Neural cell (in vitro differentiated cells): ENCODE data around the gene RAP1GAP2. TPM values are rescaled to one million over a fixed set of nuclear protein-coding genes. Genes with fewer than 3 reads are reported as not detected.

Experiments
- H2AFZ ChIP-seq: fragments of 200-600, 300-800 bp; sonication (generic), shearing (Covaris generic); 2 replicates; pipeline ENCODE4 v1.6.0; 2014; ENCODE audit warnings: low read depth, mild to moderate bottlenecking, antibody characterized with exemption, low read length, moderate library complexity
- H3F3A ChIP-seq: fragments of 200-600 bp; shearing (Covaris generic); 2 replicates; pipeline ENCODE4 v1.6.1; 2016; ENCODE audit warnings: mild to moderate bottlenecking, moderate library complexity, mixed read lengths, antibody characterized with exemption, low read length; ENCODE audit not compliant: insufficient read depth, poor library complexity, severe bottlenecking
- H3K27ac ChIP-seq: fragments of 200-600, 300-800 bp; sonication (generic), shearing (Covaris generic); 2 replicates; pipeline ENCODE4 v1.5.1; 2014; ENCODE audit warnings: mild to moderate bottlenecking, low read length, moderate library complexity
- H3K27me3 ChIP-seq: fragments of 300-800, 200-600 bp; sonication (generic), shearing (Covaris generic); 2 replicates; pipeline ENCODE4 v1.6.0; 2014; ENCODE audit warnings: mild to moderate bottlenecking, low read depth, low read length, moderate library complexity; ENCODE audit not compliant: insufficient read depth
- H3K36me3 ChIP-seq: fragments of 300-800, 200-600 bp; sonication (generic), shearing (Covaris generic); 2 replicates; pipeline ENCODE4 v1.5.1; 2014; ENCODE audit warnings: mild to moderate bottlenecking, antibody characterized with exemption, low read length, moderate library complexity; ENCODE audit not compliant: insufficient read depth
- H3K4me2 ChIP-seq: fragments of 300-800, 200-600 bp; sonication (generic), shearing (Covaris generic); 2 replicates; pipeline ENCODE4 v1.6.0; 2014; ENCODE audit warnings: mild to moderate bottlenecking, low read length
- H3K4me3 ChIP-seq: fragments of 300-800, 200-600 bp; sonication (generic), shearing (Covaris generic); 2 replicates; pipeline ENCODE4 v1.5.1; 2014; ENCODE audit warnings: mild to moderate bottlenecking, low read length, moderate library complexity
- H3K79me2 ChIP-seq: fragments of 200-600 bp; shearing (Covaris generic); replicated peaks from 2 replicates; pipeline ENCODE4 v1.6.0; 2014; ENCODE audit warnings: mild to moderate bottlenecking, low read length, moderate library complexity; ENCODE audit not compliant: insufficient read depth
- H3K9ac ChIP-seq: fragments of 300-800, 200-600 bp; sonication (generic), shearing (Covaris generic); 2 replicates; pipeline ENCODE4 v1.6.1; 2016; ENCODE audit warnings: mild to moderate bottlenecking, low read length, mixed read lengths
- H3K9me2 ChIP-seq: fragments of 200-600 bp; shearing (Covaris generic); 2 replicates; pipeline ENCODE4 v1.6.1; 2016; ENCODE audit warnings: mild to moderate bottlenecking, low read length, mixed read lengths; ENCODE audit not compliant: insufficient read depth
- H3K9me3 ChIP-seq: fragments of 200-600, 300-800 bp; sonication (generic), shearing (Covaris generic); 2 replicates; pipeline ENCODE4 v1.6.1; 2016; ENCODE audit warnings: mild to moderate bottlenecking, mixed run types, low read length, moderate library complexity, mixed read lengths
- H4K20me1 ChIP-seq: fragments of 200-600 bp; shearing (Covaris generic); 2 replicates; pipeline ENCODE4 v1.6.1; 2016; ENCODE audit warnings: mild to moderate bottlenecking, mixed run types; ENCODE audit not compliant: insufficient read depth
- CTCF ChIP-seq: fragments of 450-650 bp; IDR thresholded peaks from 2 replicates; pipeline ENCODE4 v1.5.1; 2014; ENCODE audit warnings: antibody characterized with exemption, mild to moderate bottlenecking, moderate library complexity; ENCODE audit not compliant: poor library complexity, severe bottlenecking
- EP300 ChIP-seq: fragments of 450-650 bp; conservative IDR thresholded peaks from 2 replicates; pipeline ENCODE4 v1.6.1; 2014; ENCODE audit warnings: antibody characterized with exemption, mild to moderate bottlenecking, moderate library complexity; ENCODE audit not compliant: poor library complexity, severe bottlenecking
- EZH2 ChIP-seq: fragments of 200-600, 300-800 bp; shearing (Covaris generic), sonication (generic); IDR thresholded peaks from 2 replicates; pipeline ENCODE4 v1.6.1; 2014; ENCODE audit warnings: antibody characterized with exemption, low read length, borderline replicate concordance, mild to moderate bottlenecking; ENCODE audit not compliant: insufficient read depth, poor library complexity, severe bottlenecking
- MXI1 ChIP-seq: fragments of 450-650 bp; conservative IDR thresholded peaks from 2 replicates; pipeline ENCODE4 v1.6.1; 2014; ENCODE audit warnings: antibody characterized with exemption, mild to moderate bottlenecking; ENCODE audit not compliant: poor library complexity, severe bottlenecking
- POLR2AphosphoS5 ChIP-seq: IDR thresholded peaks from 2 replicates; pipeline ENCODE4 v1.6.1; 2012
- RAD21 ChIP-seq: fragments of 450-650 bp; conservative IDR thresholded peaks from 2 replicates; pipeline ENCODE4 v1.6.1; 2014; ENCODE audit warnings: antibody characterized with exemption, mild to moderate bottlenecking, moderate library complexity
- REST ChIP-seq: IDR thresholded peaks from 2 replicates; pipeline ENCODE4 v1.6.1; 2012; ENCODE audit warnings: borderline replicate concordance
- SMC3 ChIP-seq: fragments of 450-650 bp; conservative IDR thresholded peaks from 2 replicates; pipeline ENCODE4 v1.6.1; 2014; ENCODE audit warnings: antibody characterized with exemption, mild to moderate bottlenecking, moderate library complexity; ENCODE audit not compliant: poor library complexity
- TAF1 ChIP-seq: IDR thresholded peaks from 2 replicates; pipeline ENCODE4 v1.6.1; 2012; ENCODE audit warnings: low read depth
- polyA plus RNA-seq: library from polyadenylated mRNA; depleted of rRNA; stranded (reverse); fragments of >200 nt; gene quantifications from 2 replicates; pipeline ENCODE4 v1.2.3, GENCODE V29; 2014

RAP1GAP2 gene
- polyA plus RNA-seq, 1 donor from 2014 or later = 14.8 TPM

GRCh38 chr17:2860883-2861282 is 64.6 kb downstream of the RAP1GAP2 start:
- TF ChIP-seq POLR2AphosphoS5 (no peak), SMC3 (no peak), RAD21 (no peak), REST (no peak), TAF1 (no peak), MXI1 (no peak), EP300 (no peak), CTCF (no peak), EZH2 (no peak)
- no peak overlapping the region for H3K4me2 ChIP-seq
- no peaks in the 10 kb centered on the region for H4K20me1 ChIP-seq
- peaks cover 10% of the 10 kb centered on the region for H3K27me3 ChIP-seq
- no peak overlapping the region for H2AFZ ChIP-seq
- H3K79me2 ChIP-seq = no peaks in the 10 kb centered on the region
- no peak overlapping the region for H3K4me3 ChIP-seq
- H3K9me3 ChIP-seq = no peaks in the 10 kb centered on the region
- no peaks in the 10 kb centered on the region for H3K9me2 ChIP-seq
- H3F3A ChIP-seq = no peaks in the 10 kb centered on the region
- no peak overlapping the region for H3K27ac ChIP-seq
- H3K36me3 ChIP-seq = no peaks in the 10 kb centered on the region
- H3K9ac ChIP-seq = no peak overlapping the region

- H3K27ac ChIP-seq = no peak overlapping the region
- TF ChIP-seq REST (no peak), EP300 (no peak), MXI1 (no peak), EZH2 (no peak), TAF1 (no peak), CTCF (no peak), RAD21 (no peak), POLR2AphosphoS5 (no peak), SMC3 (no peak)
- no peaks in the 10 kb centered on the region for H3F3A ChIP-seq
- H2AFZ ChIP-seq = no peak overlapping the region
- H3K9me2 ChIP-seq = no peaks in the 10 kb centered on the region
- no peak overlapping the region for H3K9ac ChIP-seq
- H4K20me1 ChIP-seq = no peaks in the 10 kb centered on the region
- no peaks in the 10 kb centered on the region for H3K79me2 ChIP-seq
- H3K36me3 ChIP-seq = no peaks in the 10 kb centered on the region
- H3K27me3 ChIP-seq = no peaks in the 10 kb centered on the region
- no peaks in the 10 kb centered on the region for H3K9me3 ChIP-seq
- no peak overlapping the region for H3K4me3 ChIP-seq
- no peak overlapping the region for H3K4me2 ChIP-seq
These were observed 66.0 kb downstream of the RAP1GAP2 start for GRCh38 chr17:2862197-2862596.
